ENCODE measurements around the gene VAC14. TPM values are rescaled to one million over a fixed set of nuclear protein-coding genes. Genes with fewer than 3 reads are reported as not detected.

Gene VAC14
- total RNA-seq, 1 donor from 2014 or later = 36.3 TPM

- H3K4me1 Mint-ChIP-seq = no peaks in the 10 kb centered on the region
- DNase-seq = peak; percentile 70
- intact Hi-C loops (cut with micrococcal nuclease) = no loop called here
- peaks cover 25% of the 10 kb centered on the region for H3K27me3 Mint-ChIP-seq
- H3K27ac Mint-ChIP-seq = no peak overlapping the region
- peak overlapping the region; percentile 59 for H3K4me3 Mint-ChIP-seq
- no peaks in the 10 kb centered on the region for H3K9me3 Mint-ChIP-seq
- no peaks in the 10 kb centered on the region for H3K36me3 Mint-ChIP-seq (ENCODE audit: low read depth)
These were observed 115.7 kb downstream of the VAC14 start for GRCh38 chr16:70685061-70685937.

GRCh38 chr16:70684146-70685060 lies 116.6 kb downstream of the VAC14 start:
- no peaks in the 10 kb centered on the region for H3K4me1 Mint-ChIP-seq

DNA sequence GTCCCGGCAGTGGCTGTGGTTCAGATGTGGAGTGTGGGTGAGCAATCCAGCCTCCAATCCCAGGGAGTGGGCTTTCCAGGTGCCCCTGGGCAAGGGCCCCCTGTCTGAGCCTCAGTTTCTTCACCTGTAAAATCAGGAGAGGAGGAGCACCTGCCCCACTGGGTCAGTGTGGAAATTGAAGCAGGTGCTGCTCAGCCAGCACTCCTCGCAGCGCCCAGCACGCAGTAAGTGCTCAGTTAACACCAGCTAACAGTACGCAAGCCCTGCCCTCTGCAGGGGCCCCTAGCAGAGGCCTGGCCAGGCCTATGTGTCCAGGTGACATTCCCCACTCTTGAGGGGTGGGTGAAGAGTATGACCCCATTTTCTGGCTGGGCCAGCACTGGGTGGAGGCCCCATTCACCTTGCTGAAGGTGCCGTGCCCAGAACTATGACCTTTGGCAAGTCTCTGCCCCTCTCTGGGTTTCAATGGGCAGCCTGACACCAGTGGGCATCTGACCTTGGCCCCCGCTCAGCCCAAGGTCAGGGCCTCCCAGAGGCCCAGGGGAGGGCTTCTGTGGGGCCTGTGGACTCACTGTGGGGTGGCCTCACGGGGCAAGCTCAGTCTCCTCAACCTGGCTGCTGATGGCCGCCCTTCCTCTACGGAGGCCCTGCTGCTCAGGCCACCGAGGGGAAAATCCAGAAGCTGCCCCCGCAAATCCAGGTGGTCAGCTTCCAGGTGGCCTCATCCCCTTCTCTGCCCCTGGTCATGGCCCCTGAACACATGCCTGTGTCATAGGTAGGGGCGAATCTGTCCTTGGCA lies 117.6 kb downstream of the VAC14 start:
- H3K27ac Mint-ChIP-seq = no peak overlapping the region
- DNase-seq = no peak

More at GRCh38 chr16:70684146-70685060, 116.6 kb downstream of the VAC14 start:
- H3K4me3 Mint-ChIP-seq = peak overlapping the region; percentile 59
- H3K9me3 Mint-ChIP-seq = no peaks in the 10 kb centered on the region
- intact Hi-C loops (cut with micrococcal nuclease) = no loop called here
- no peak for DNase-seq
- no peak overlapping the region for H3K27ac Mint-ChIP-seq
- peaks cover 25% of the 10 kb centered on the region for H3K27me3 Mint-ChIP-seq
- no peaks in the 10 kb centered on the region for H3K36me3 Mint-ChIP-seq (ENCODE audit: low read depth)

GRCh38 chr16:70682239-70683145 lies 118.5 kb downstream of the VAC14 start:
- Mint-ChIP-seq H3K27me3 (peaks cover 25% of the 10 kb centered on the region), H3K36me3 (ENCODE audit: low read depth) (no peaks in the 10 kb centered on the region), H3K27ac (no peak overlapping the region), H3K4me1 (peaks cover 2% of the 10 kb centered on the region), H3K4me3 (no peak overlapping the region), H3K9me3 (no peaks in the 10 kb centered on the region)
- DNase-seq = no peak
- intact Hi-C loops (cut with micrococcal nuclease) = no loop called here

More for the DNA sequence above, 117.6 kb downstream of the VAC14 start:
- Mint-ChIP-seq H3K27me3 (peaks cover 25% of the 10 kb centered on the region), H3K4me1 (peaks cover 2% of the 10 kb centered on the region), H3K4me3 (no peak overlapping the region), H3K9me3 (no peaks in the 10 kb centered on the region), H3K36me3 (ENCODE audit: low read depth) (no peaks in the 10 kb centered on the region)
- intact Hi-C loops (cut with micrococcal nuclease) = no loop called here

DNA sequence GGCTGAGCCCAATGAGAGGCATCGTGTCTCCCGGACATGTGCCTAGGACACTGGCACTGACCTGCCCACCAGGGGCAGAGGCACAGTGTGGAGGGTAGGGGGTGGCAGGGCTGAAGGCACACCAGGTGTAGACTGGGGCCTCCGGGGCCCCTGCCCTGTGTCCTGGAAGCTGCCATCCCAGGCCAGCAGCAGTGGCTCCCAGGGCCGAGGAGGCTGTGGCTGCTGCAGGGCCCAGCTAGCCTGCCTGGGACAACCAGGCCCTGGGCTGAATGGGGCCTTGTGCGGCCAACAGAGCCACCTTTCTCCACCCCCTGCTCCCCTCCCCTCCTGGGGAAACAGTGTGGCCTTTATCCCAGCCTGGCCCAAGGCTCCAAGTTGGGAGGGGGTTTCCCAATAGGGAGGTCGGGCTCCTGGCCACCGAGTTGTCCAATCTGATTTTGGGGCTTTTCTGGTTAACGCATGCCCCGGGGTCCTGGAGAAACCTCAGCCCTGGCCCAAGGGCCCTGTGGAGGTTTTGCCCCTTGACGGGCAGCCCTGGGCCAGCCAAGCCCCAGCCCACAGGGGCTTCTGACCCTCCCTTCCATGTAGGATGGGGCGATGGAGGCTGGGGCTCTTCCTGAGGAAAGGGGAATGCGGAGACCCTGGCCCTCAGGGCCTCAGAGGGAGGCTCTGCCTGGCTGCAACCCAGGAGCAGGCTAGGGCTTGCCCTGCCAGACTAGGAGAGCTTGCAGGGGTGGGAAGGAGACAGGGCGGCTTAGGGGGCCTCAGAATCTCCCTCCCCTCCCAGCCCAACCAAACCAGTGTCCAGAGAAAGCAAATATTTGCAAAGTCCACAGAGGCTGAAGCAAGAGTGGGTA lies 119.3 kb downstream of the VAC14 start:
- H3K27ac Mint-ChIP-seq = no peak overlapping the region
- H3K4me1 Mint-ChIP-seq = peaks cover 2% of the 10 kb centered on the region
- peaks cover 22% of the 10 kb centered on the region for H3K27me3 Mint-ChIP-seq

GRCh38 chr16:70680495-70681381 lies 120.2 kb downstream of the VAC14 start:
- Mint-ChIP-seq H3K9me3 (no peaks in the 10 kb centered on the region), H3K27me3 (peaks cover 18% of the 10 kb centered on the region), H3K36me3 (ENCODE audit: low read depth) (no peaks in the 10 kb centered on the region), H3K4me1 (peaks cover 2% of the 10 kb centered on the region), H3K4me3 (no peak overlapping the region), H3K27ac (no peak overlapping the region)
- no peak for DNase-seq
- intact Hi-C loops (cut with micrococcal nuclease) = loop anchor here (1.0 kb wide), 1 partner anchor 91 kb away; no protein-coding TSS in a partner anchor

More for the DNA sequence above, 119.3 kb downstream of the VAC14 start:
- Mint-ChIP-seq H3K36me3 (ENCODE audit: low read depth) (no peaks in the 10 kb centered on the region), H3K9me3 (no peaks in the 10 kb centered on the region), H3K4me3 (no peak overlapping the region)
- no peak for DNase-seq
- intact Hi-C loops (cut with micrococcal nuclease) = no loop called here

- no peak overlapping the region for H3K27ac Mint-ChIP-seq
- H3K36me3 Mint-ChIP-seq (ENCODE audit: low read depth) = no peaks in the 10 kb centered on the region
- no peak overlapping the region for H3K4me3 Mint-ChIP-seq
- peak; percentile 64 for DNase-seq
- H3K9me3 Mint-ChIP-seq = no peaks in the 10 kb centered on the region
- peaks cover 2% of the 10 kb centered on the region for H3K4me1 Mint-ChIP-seq
- peaks cover 15% of the 10 kb centered on the region for H3K27me3 Mint-ChIP-seq
- intact Hi-C loops (cut with micrococcal nuclease) = loop anchor here (1.0 kb wide), 1 partner anchor 91 kb away; no protein-coding TSS in a partner anchor
These were observed 121.1 kb downstream of the VAC14 start for GRCh38 chr16:70679671-70680494.

DNA sequence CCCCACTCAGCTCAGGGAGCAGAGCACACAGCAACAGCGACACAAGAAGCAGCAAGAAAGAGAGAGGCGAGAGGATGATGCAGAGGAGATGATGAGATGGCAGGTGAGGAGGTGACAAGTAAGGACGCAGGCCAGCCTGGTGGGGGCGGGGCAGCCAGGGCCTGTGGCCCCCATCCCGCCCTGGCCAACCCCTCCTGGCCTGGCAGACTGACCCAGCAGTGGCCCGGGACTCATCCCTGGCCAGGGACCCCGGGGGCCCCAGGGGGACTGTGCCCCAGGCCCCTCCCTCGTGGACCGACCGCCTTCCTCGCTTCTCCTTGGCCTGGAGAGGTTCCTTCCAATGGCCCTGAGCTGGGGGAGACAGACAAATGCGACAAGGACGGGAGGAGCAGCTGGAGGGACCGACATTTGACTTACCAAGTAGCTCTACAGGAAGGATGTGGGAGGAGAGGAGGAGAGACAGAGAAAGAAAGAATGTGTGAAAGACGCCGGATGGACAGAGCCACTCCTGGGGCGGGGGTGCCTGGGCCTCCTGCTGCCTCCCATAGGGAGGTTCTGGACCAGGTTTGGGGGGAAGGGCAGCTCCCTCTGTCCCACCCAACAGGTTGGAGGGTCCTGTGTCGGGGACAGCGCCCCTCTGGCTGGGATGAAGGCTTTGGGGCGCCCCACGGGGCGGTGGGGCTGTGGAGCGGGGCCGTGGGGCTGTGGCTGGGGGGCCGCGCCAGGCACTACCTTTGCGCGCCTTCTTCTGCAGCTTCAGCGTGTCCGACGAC lies 121.9 kb downstream of the VAC14 start:
- H3K27me3 Mint-ChIP-seq = peaks cover 10% of the 10 kb centered on the region
- no peaks in the 10 kb centered on the region for H3K36me3 Mint-ChIP-seq (ENCODE audit: low read depth)
- H3K4me1 Mint-ChIP-seq = peaks cover 2% of the 10 kb centered on the region
- intact Hi-C loops (cut with micrococcal nuclease) = no loop called here
- H3K9me3 Mint-ChIP-seq = no peaks in the 10 kb centered on the region
- no peak for DNase-seq
- H3K27ac Mint-ChIP-seq = no peak overlapping the region
- H3K4me3 Mint-ChIP-seq = no peak overlapping the region

- Mint-ChIP-seq H3K9me3 (no peaks in the 10 kb centered on the region), H3K4me1 (peaks cover 2% of the 10 kb centered on the region), H3K27ac (no peak overlapping the region), H3K36me3 (ENCODE audit: low read depth) (no peaks in the 10 kb centered on the region), H3K4me3 (no peak overlapping the region), H3K27me3 (peaks cover 5% of the 10 kb centered on the region)
- intact Hi-C loops (cut with micrococcal nuclease) = no loop called here
- no peak for DNase-seq
These were observed 122.6 kb downstream of the VAC14 start for GRCh38 chr16:70678121-70678897.
